K562 (cell line): Measurements from ENCODE around the gene NCKIPSD. TPM values are rescaled to one million over a fixed set of nuclear protein-coding genes. Genes with fewer than 3 reads are reported as not detected.

ENCODE experiments used
- ATF3 ChIP-seq, 2 experiments: fragments of 450-650 bp in 1 of 2; sonication (generic) in 1 of 2; formaldehyde crosslinking in 1 of 2; IDR thresholded peaks in 1 of 2; conservative IDR thresholded peaks in 1 of 2; 2 replicates each; pipeline versions ENCODE4 v1.6.1 to v1.8.1; 2016 to 2023; ENCODE audit warnings: mild to moderate bottlenecking in 2 of 2, moderate library complexity in 2 of 2, inconsistent platforms in 1 of 2, missing genetic modification reagents in 1 of 2
- CBX3 ChIP-seq, 2 experiments: IDR thresholded peaks; 1 replicate in 1 of 2; 2 replicates in 1 of 2; pipeline ENCODE4 v1.6.1; 2012; ENCODE audit warnings: inconsistent platforms in 2 of 2, low read length in 2 of 2, borderline replicate concordance in 1 of 2, control low read depth in 1 of 2
- CCNT2 ChIP-seq: IDR thresholded peaks from 2 replicates; pipeline ENCODE4 v1.6.1; 2011; ENCODE audit warnings: borderline replicate concordance, low read depth, mild to moderate bottlenecking, moderate library complexity, mixed read lengths, low read length; ENCODE audit not compliant: insufficient read length; ENCODE audit errors: extremely low read depth
- DACH1 ChIP-seq: fragments of 450-650 bp; IDR thresholded peaks from 2 replicates; pipeline ENCODE4 v1.6.1; 2018; ENCODE audit not compliant: partially characterized antibody
- FOXA1 ChIP-seq: fragments of 450-650 bp; IDR thresholded peaks from 2 replicates; pipeline ENCODE4 v1.6.1; 2016; ENCODE audit warnings: mild to moderate bottlenecking, borderline replicate concordance
- HCFC1 ChIP-seq: IDR thresholded peaks from 2 replicates; pipeline ENCODE4 v1.6.1; 2012; ENCODE audit warnings: low read depth, low read length, improper control_type of control experiment
- HMG20B ChIP-seq: fragments of 250-450 bp; sonication (Bioruptor Pico); IDR thresholded peaks from 2 replicates; pipeline ENCODE4 v1.5.0; 2021; ENCODE audit warnings: mild to moderate bottlenecking
- ILK ChIP-seq: fragments of 450-650 bp; IDR thresholded peaks from 2 replicates; pipeline ENCODE4 v1.6.1; 2016; ENCODE audit warnings: missing genetic modification characterization, low read depth, mild to moderate bottlenecking, missing compliant biosample characterization, moderate library complexity, borderline replicate concordance
- IRF2 ChIP-seq: sonication (generic); formaldehyde crosslinking; IDR thresholded peaks from 2 replicates; pipeline ENCODE4 v1.8.1; 2022; ENCODE audit warnings: mild to moderate bottlenecking, missing genetic modification reagents
- MEF2D ChIP-seq: conservative IDR thresholded peaks from 2 replicates; pipeline ENCODE4 v1.6.1; 2016; ENCODE audit warnings: low read depth, missing genetic modification characterization, missing compliant biosample characterization
- MXI1 ChIP-seq: IDR thresholded peaks from 2 replicates; pipeline ENCODE4 v1.6.1; 2011; ENCODE audit warnings: low read depth, mild to moderate bottlenecking, improper control_type of control experiment, low read length
- POLR2B ChIP-seq: fragments of 450-650 bp; IDR thresholded peaks from 2 replicates; pipeline ENCODE4 v1.6.1; 2018; ENCODE audit warnings: low read depth; ENCODE audit not compliant: partially characterized antibody
- POU5F1 ChIP-seq: fragments of 150-350 bp; IDR thresholded peaks from 2 replicates; pipeline ENCODE4 v1.6.1; 2014; ENCODE audit warnings: borderline replicate concordance, low read length, low read depth, mild to moderate bottlenecking; ENCODE audit not compliant: partially characterized antibody
- PPARD ChIP-seq: fragments of 250-450 bp; sonication (Bioruptor Pico); IDR thresholded peaks from 2 replicates; pipeline ENCODE4 v1.8.0; 2022; ENCODE audit warnings: inconsistent platforms, mild to moderate bottlenecking, moderate library complexity
- RNF219 ChIP-seq: fragments of 250-450 bp; sonication (Bioruptor Pico); IDR thresholded peaks from 2 replicates; pipeline ENCODE4 v1.5.0; 2022; ENCODE audit warnings: mild to moderate bottlenecking
- STAT6 ChIP-seq: sonication (generic); formaldehyde crosslinking; IDR thresholded peaks from 2 replicates; pipeline ENCODE4 v1.8.1; 2023; ENCODE audit warnings: mild to moderate bottlenecking, missing genetic modification reagents
- ZBTB9 ChIP-seq: fragments of 450-650 bp; formaldehyde crosslinking; IDR thresholded peaks from 2 replicates; pipeline ENCODE4 v1.4.0; 2020; ENCODE audit warnings: mild to moderate bottlenecking, moderate library complexity
- ZFPM2 ChIP-seq: fragments of 250-450 bp; sonication (Bioruptor Pico); IDR thresholded peaks from 2 replicates; pipeline ENCODE4 v1.5.1; 2022; ENCODE audit warnings: mild to moderate bottlenecking
- ZNF175 ChIP-seq: fragments of 200-800 bp; sonication (Bioruptor generic); IDR thresholded peaks from 2 replicates; pipeline ENCODE4 v1.6.1; 2016; ENCODE audit warnings: low read depth, mild to moderate bottlenecking, missing genetic modification characterization, missing compliant biosample characterization
- ZNF324 ChIP-seq: fragments of 250-450 bp; sonication (Bioruptor Pico); IDR thresholded peaks from 2 replicates; pipeline ENCODE4 v1.4.0; 2020; ENCODE audit warnings: mild to moderate bottlenecking
- ZNF717 ChIP-seq: fragments of 250-450 bp; sonication (Bioruptor Pico); IDR thresholded peaks from 2 replicates; pipeline ENCODE4 v1.5.0; 2021
- polyA plus RNA-seq, 8 experiments: library from polyadenylated mRNA; depleted of rRNA in 4 of 8; stranded (reverse) in 5 of 8; unstranded in 3 of 8; fragments of >200 nt; fragmentation: Nextera tagmentation in 2 of 8; fragmentation: Illumina TruSeq in 1 of 8; extraction: Ambion mirVana in 2 of 8; extraction: Trizol in 1 of 8; gene quantifications; 2 replicates each; pipeline versions ENCODE4 v1.2.1 to v1.2.3, GENCODE V29; 2011 to 2014; ENCODE audit warnings: inconsistent platforms in 1 of 8, missing spikeins in 1 of 8
- total RNA-seq, 7 experiments: library from RNA; depleted of rRNA in 6 of 7; stranded (reverse); fragments of >200 nt in 6 of 7; fragmentation: Illumina TruSeq in 2 of 7; extraction: Trizol in 2 of 7; gene quantifications; 2 replicates each; pipeline versions ENCODE4 v1.2.1 to v1.2.3, GENCODE V29; 2011 to 2021; ENCODE audit warnings: low replicate concordance in 1 of 7

NCKIPSD gene
- total and polyA plus RNA-seq, 9 of the 15 experiments (the other 6 are each of a cell fraction or from before 2014, with no cell fraction given) = 0.49 to 24.4 (median 12.3) TPM

GRCh38 chr3:48635222-48636021 is 50.3 kb downstream of the NCKIPSD start, which contains the start of gene SLC26A6 (continued):
- TF ChIP-seq STAT6 (CRISPR knock-in tag) (no peak), HMG20B (no peak), MXI1 (no peak), CCNT2 (peak; percentile 70), ZFPM2 (no peak), ILK (no peak), PPARD (CRISPR knock-in tag) (no peak), IRF2 (CRISPR knock-in tag) (no peak), POU5F1 (no peak), FOXA1 (no peak), RNF219 (CRISPR knock-in tag) (no peak), ZNF175 (CRISPR knock-in tag) (no peak), DACH1 (peak; percentile 55), ATF3 (IDR thresholded peaks at IDR 0.05) (no peak), ATF3 (CRISPR knock-in tag; conservative IDR thresholded peaks at IDR 0.05) (no peak), ZNF324 (no peak), MEF2D (no peak), ZNF717 (CRISPR knock-in tag) (no peak), HCFC1 (no peak; the same call in 1 of the 2 replicates), ZBTB9 (CRISPR knock-in tag) (no peak), POLR2B (no peak), CBX3 (IDR thresholded peaks at IDR 0.05; ENCODE audit: borderline replicate concordance in 1 of 2, low read length in 2 of 2) (no peak)
